Activated CD8-positive, alpha-beta memory T cell treated with anti-CD3 and anti-CD28 coated beads for 4 hours (primary cell): Measurements from ENCODE around the gene ZNF25.
"Not testable (repeated sequence)": the region's sequence is repeated elsewhere in the genome, so short reads cannot be mapped to it uniquely, and the experiment has no call there.

Source experiments
- DNase-seq, 2 donors: peaks; one replicate each; pipeline ENCODE4 v3.0.0-alpha.2; 2020; ENCODE audit warnings: low read depth in 2 of 2

The ZNF25 gene

GRCh38 chr10:37947526-37947925 is 28.9 kb downstream of the ZNF25 start:
- no peak for DNase-seq

GRCh38 chr10:37937864-37938263 is 38.6 kb downstream of the ZNF25 start:
- no peak for DNase-seq

- DNase-seq: no peak
Observed at GRCh38 chr10:37934791-37935190, 41.7 kb downstream of the ZNF25 start.

- no peak for DNase-seq
Observed at GRCh38 chr10:37930423-37930822, 46.0 kb downstream of the ZNF25 start.

- not testable (repeated sequence) for DNase-seq
Observed at GRCh38 chr10:37908165-37908564, 68.3 kb downstream of the ZNF25 start.

GRCh38 chr10:37906382-37906781 is 70.1 kb downstream of the ZNF25 start:
- DNase-seq: no peak
